Measurements from ENCODE around the gene RNF115.
"Not testable (repeated sequence)": the region's sequence is repeated elsewhere in the genome, so short reads cannot be mapped to it uniquely, and the experiment has no call there.

- TF ChIP-seq, protein P1, sequence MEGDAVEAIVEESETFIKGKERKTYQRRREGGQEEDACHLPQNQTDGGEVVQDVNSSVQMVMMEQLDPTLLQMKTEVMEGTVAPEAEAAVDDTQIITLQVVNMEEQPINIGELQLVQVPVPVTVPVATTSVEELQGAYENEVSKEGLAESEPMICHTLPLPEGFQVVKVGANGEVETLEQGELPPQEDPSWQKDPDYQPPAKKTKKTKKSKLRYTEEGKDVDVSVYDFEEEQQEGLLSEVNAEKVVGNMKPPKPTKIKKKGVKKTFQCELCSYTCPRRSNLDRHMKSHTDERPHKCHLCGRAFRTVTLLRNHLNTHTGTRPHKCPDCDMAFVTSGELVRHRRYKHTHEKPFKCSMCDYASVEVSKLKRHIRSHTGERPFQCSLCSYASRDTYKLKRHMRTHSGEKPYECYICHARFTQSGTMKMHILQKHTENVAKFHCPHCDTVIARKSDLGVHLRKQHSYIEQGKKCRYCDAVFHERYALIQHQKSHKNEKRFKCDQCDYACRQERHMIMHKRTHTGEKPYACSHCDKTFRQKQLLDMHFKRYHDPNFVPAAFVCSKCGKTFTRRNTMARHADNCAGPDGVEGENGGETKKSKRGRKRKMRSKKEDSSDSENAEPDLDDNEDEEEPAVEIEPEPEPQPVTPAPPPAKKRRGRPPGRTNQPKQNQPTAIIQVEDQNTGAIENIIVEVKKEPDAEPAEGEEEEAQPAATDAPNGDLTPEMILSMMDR (IDR thresholded peaks at IDR 0.05) = not testable (repeated sequence)
- not testable (repeated sequence) for TF ChIP-seq POLR2A (IDR thresholded peaks at IDR 0.05)
Measured at GRCh38 chr1:145718465-145718864, 105.4 kb downstream of the RNF115 start.

Data from right lobe of liver (tissue), 4 donors.